ENCODE measurements around the gene VPS72.
"Not testable (repeated sequence)": the region's sequence is repeated elsewhere in the genome, so short reads cannot be mapped to it uniquely, and the experiment has no call there.

The VPS72 gene, protein sequence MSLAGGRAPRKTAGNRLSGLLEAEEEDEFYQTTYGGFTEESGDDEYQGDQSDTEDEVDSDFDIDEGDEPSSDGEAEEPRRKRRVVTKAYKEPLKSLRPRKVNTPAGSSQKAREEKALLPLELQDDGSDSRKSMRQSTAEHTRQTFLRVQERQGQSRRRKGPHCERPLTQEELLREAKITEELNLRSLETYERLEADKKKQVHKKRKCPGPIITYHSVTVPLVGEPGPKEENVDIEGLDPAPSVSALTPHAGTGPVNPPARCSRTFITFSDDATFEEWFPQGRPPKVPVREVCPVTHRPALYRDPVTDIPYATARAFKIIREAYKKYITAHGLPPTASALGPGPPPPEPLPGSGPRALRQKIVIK

DNA sequence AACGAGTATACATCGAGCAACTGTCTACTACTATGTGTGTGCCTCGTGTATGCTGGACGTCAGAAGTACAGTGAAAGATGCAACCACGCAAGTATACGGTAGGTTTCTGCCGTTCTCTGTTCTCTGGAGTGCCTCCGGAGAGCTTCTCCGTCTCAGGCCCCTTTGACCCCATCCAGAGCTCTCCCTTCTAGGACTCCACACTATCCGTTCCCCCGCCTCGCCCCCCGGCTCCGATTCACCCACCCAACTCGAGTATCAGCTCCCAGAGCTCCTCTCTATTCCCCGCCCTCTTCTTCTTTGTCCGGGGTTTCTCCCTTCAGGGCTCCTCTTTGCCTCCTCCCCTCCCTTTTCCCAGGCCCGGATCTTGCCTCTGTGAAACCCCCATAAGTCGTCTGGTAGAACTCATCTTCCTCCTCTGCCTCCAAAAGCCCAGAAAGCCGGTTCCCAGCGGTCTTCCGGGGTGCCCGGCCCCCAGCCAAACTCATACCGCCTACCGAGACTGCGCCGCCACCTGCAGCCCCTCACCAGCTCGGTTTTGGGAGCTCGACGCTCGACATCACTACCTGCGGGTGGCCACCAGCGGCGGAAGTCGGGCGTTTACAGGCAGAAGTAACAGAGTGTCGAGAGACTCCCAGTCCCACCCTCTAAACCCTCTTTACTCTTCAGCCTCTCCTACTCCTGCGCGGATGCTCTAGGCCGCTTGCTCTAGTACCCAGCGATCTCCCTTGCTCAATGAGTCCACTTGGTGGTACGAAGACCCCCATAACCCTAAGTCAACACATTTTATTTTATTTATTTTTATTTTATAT is at the start of gene VPS72:
Gene VPS72 (minus strand): TSS at position 561 of the 809 bp plus-strand sequence. CDS start 76 bp downstream, at position 485.
- H3K9ac ChIP-seq (ENCODE audit: low read length in 2 of 2), result peak within 1 kb of the TSS; percentile 86 to 90
- no peaks in the 10 kb centered on the region for H3K27me3 ChIP-seq (ENCODE audit: control insufficient read depth in 1 of 2, insufficient read depth in 2 of 2, low read length in 2 of 2)
- peak within 1 kb of the TSS; percentile 89 to 93 for H3K4me3 ChIP-seq (ENCODE audit: low read length in 2 of 2)
- peak within 1 kb of the TSS; percentile 76 for H3K27ac ChIP-seq (ENCODE audit: low read length)
- no peaks in the 10 kb centered on the region for H3K9me3 ChIP-seq (ENCODE audit: control insufficient read depth in 2 of 2, low read length in 2 of 2)
- H3K4me1 ChIP-seq (ENCODE audit: control insufficient read depth, insufficient read depth, low read length), result peaks cover 14% of the 10 kb centered on the region
- H3K36me3 ChIP-seq (ENCODE audit: control insufficient read depth in 2 of 2, insufficient read depth in 2 of 2, low read length in 2 of 2), result peaks cover 7 to 8% of the 10 kb centered on the region in 2 donors

DNA sequence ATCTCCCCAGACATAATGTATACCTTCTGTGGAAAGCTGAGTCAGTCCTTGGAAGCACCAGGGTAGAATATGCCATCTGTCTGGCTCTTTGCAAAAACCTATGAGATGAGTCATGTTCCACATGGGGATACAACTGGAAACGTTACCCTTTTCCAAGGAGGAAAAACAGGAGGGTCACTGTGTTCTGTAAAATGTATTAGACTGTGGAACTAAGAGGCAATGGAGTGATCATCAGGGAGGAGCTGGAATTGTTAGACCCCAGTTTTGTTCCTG is 48.4 kb upstream of the VPS72 start:
- no peaks in the 10 kb centered on the region for H3K27me3 ChIP-seq (ENCODE audit: control insufficient read depth in 1 of 2, insufficient read depth in 2 of 2, low read length in 2 of 2)
- H3K27ac ChIP-seq (ENCODE audit: low read length), result no peak overlapping the region
- H3K9me3 ChIP-seq (ENCODE audit: control insufficient read depth in 2 of 2, low read length in 2 of 2), result no peaks in the 10 kb centered on the region
- no peak overlapping the region for H3K9ac ChIP-seq (ENCODE audit: low read length in 2 of 2)
- no peaks in the 10 kb centered on the region for H3K4me1 ChIP-seq (ENCODE audit: control insufficient read depth, insufficient read depth, low read length)
- peaks cover 67% of the 10 kb centered on the region in 2 donors for H3K36me3 ChIP-seq (ENCODE audit: control insufficient read depth in 2 of 2, insufficient read depth in 2 of 2, low read length in 2 of 2)
- H3K4me3 ChIP-seq (ENCODE audit: low read length in 2 of 2), result no peak overlapping the region

DNA sequence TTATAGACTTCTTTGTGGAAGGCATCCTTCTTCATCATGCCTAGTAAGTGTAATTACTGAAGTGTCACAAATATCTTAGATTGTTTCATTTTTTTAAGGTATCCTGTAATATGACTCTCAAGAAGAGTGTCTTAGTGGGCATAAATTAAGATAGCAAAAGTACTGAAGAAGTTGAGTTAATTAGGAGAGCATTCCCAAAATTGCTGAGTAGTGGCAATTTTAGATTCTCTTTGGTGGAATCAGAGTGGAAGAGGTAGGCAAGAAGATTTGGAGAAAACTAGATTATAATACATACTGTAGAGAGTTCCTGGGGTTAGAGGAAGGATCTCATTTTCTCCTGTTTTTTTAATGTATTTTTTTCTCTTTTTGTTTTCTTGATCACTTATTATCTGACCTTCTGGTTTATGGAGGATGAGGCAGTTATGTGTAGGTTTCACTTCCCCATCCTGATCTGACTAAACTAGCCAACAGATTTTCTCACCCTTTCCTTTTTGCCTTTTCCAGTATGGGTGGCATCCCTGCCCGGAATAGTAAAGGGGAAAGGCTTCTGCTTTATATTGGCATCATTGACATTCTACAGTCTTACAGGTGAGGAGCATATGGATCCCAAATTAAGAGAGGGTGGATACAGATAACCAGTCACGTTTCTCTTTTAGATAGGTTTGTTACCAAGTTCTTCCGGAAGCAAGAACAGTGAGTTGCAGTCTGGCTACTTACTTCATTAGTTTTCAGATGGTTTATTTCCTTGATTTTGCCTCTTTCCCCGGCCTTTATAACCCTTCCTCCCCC is 47.9 kb upstream of the VPS72 start:
- Histone ChIP-seq H3K9me3 (ENCODE audit: control insufficient read depth in 2 of 2, low read length in 2 of 2) (no peaks in the 10 kb centered on the region), H3K4me1 (ENCODE audit: control insufficient read depth, insufficient read depth, low read length) (no peaks in the 10 kb centered on the region), H3K4me3 (ENCODE audit: low read length in 2 of 2) (no peak overlapping the region), H3K27ac (ENCODE audit: low read length) (no peak overlapping the region), H3K9ac (ENCODE audit: low read length in 2 of 2) (no peak overlapping the region), H3K27me3 (ENCODE audit: control insufficient read depth in 1 of 2, insufficient read depth in 2 of 2, low read length in 2 of 2) (no peaks in the 10 kb centered on the region), H3K36me3 (ENCODE audit: control insufficient read depth in 2 of 2, insufficient read depth in 2 of 2, low read length in 2 of 2) (peaks cover 63 to 64% of the 10 kb centered on the region in 2 donors)

DNA sequence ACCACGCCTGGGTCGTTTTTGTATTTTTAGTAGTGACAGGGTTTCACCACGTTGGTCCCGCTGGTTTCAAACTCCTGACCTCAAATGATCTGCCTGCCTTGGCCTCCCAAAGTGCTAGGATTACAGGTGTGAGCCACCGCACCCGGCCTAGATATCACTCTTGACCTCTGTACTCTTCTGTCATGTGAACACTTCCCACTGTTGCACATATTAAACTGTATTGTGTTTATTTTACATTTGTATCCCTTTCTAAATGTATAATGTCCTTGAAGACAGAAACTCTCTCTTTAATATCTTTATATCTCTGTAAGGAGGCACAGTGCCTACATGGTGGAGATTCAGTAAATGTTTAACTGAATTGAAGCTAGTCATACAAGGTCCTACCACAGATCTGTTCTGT is 45.2 kb upstream of the VPS72 start:
- H3K27me3 ChIP-seq (ENCODE audit: control insufficient read depth in 1 of 2, insufficient read depth in 2 of 2, low read length in 2 of 2), result no peaks in the 10 kb centered on the region
- peaks cover 67 to 69% of the 10 kb centered on the region in 2 donors for H3K36me3 ChIP-seq (ENCODE audit: control insufficient read depth in 2 of 2, insufficient read depth in 2 of 2, low read length in 2 of 2)
- no peak overlapping the region for H3K9ac ChIP-seq (ENCODE audit: low read length in 2 of 2)
- H3K4me1 ChIP-seq (ENCODE audit: control insufficient read depth, insufficient read depth, low read length), result no peaks in the 10 kb centered on the region
- H3K4me3 ChIP-seq (ENCODE audit: low read length in 2 of 2), result no peak overlapping the region
- no peaks in the 10 kb centered on the region for H3K9me3 ChIP-seq (ENCODE audit: control insufficient read depth in 2 of 2, low read length in 2 of 2)
- H3K27ac ChIP-seq (ENCODE audit: low read length), result no peak overlapping the region

DNA sequence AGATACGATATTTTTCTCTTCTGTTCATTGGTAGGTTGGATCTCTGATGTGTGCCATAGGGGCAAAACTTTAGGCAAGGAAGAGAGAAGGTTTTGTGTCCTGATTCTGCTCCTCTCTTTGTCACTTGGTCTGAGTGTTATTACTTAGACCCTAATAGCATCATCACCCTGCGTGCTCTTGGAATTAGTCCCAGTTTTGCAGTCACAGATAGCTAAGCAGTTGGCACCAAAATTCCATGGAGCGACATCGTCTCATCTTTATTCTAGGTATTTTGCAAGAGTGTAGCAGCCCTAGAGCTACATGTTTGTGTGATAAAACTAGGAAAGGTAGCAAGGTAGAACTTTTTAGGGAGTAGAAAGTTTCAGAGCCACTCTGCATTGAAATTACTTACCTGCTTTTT is 32.1 kb upstream of the VPS72 start:
- Histone ChIP-seq H3K9ac (ENCODE audit: low read length in 2 of 2) (no peak overlapping the region), H3K4me1 (ENCODE audit: control insufficient read depth, insufficient read depth, low read length) (no peaks in the 10 kb centered on the region), H3K9me3 (ENCODE audit: control insufficient read depth in 2 of 2, low read length in 2 of 2) (no peaks in the 10 kb centered on the region), H3K27me3 (ENCODE audit: control insufficient read depth in 1 of 2, insufficient read depth in 2 of 2, low read length in 2 of 2) (no peaks in the 10 kb centered on the region), H3K4me3 (ENCODE audit: low read length in 2 of 2) (no peak overlapping the region), H3K36me3 (ENCODE audit: control insufficient read depth in 2 of 2, insufficient read depth in 2 of 2, low read length in 2 of 2) (peaks cover 5 to 10% of the 10 kb centered on the region in 2 donors), H3K27ac (ENCODE audit: low read length) (no peak overlapping the region)

DNA sequence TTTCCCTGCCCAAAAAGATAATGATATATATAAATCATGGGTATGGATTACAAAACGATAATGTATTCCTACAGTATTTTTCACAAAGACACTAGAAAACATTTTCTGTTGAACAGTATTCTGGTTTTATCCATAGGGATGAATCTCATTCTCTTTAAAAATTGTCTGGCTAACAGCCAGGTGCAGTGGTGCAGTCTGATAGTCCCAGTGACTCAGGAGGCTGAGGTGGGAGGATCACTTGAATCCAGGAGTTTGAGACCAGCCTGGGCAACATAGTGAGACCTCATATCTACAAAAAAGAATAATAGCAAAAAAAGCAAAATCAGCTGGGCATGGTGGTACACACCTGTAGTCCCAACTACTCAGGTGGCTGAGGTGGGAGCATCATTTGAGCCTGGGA is 31.6 kb upstream of the VPS72 start:
- no peak overlapping the region for H3K9ac ChIP-seq (ENCODE audit: low read length in 2 of 2)
- H3K27ac ChIP-seq (ENCODE audit: low read length), result no peak overlapping the region
- H3K4me3 ChIP-seq (ENCODE audit: low read length in 2 of 2), result no peak overlapping the region
- H3K4me1 ChIP-seq (ENCODE audit: control insufficient read depth, insufficient read depth, low read length), result no peaks in the 10 kb centered on the region
- H3K36me3 ChIP-seq (ENCODE audit: control insufficient read depth in 2 of 2, insufficient read depth in 2 of 2, low read length in 2 of 2), result peaks cover 5 to 9% of the 10 kb centered on the region in 2 donors
- H3K27me3 ChIP-seq (ENCODE audit: control insufficient read depth in 1 of 2, insufficient read depth in 2 of 2, low read length in 2 of 2), result no peaks in the 10 kb centered on the region
- H3K9me3 ChIP-seq (ENCODE audit: control insufficient read depth in 2 of 2, low read length in 2 of 2), result no peaks in the 10 kb centered on the region

DNA sequence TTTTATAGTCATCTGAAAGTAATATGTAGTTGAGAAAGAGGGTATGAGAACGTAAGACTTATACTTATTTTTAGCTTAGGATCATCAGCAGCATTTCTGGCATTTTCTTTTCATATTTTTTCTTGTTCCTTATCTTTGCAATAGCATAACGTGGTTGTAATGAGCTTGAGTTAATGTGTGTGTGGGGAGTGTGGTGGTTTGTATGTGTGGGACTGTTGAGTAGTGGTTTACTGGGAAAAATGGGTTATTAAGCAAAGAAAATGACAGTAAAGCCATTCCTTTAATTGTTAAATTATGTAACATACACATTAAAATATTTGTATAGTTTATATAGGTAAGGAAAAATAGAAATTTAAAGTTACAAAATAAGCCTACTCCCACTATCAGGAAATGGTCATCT is 23.6 kb upstream of the VPS72 start:
- no peaks in the 10 kb centered on the region for H3K27me3 ChIP-seq (ENCODE audit: control insufficient read depth in 1 of 2, insufficient read depth in 2 of 2, low read length in 2 of 2)
- no peak overlapping the region for H3K9ac ChIP-seq (ENCODE audit: low read length in 2 of 2)
- H3K4me1 ChIP-seq (ENCODE audit: control insufficient read depth, insufficient read depth, low read length), result peaks cover 4% of the 10 kb centered on the region
- H3K4me3 ChIP-seq (ENCODE audit: low read length in 2 of 2), result no peak overlapping the region
- H3K27ac ChIP-seq (ENCODE audit: low read length), result no peak overlapping the region
- no peaks in the 10 kb centered on the region for H3K9me3 ChIP-seq (ENCODE audit: control insufficient read depth in 2 of 2, low read length in 2 of 2)
- H3K36me3 ChIP-seq (ENCODE audit: control insufficient read depth in 2 of 2, insufficient read depth in 2 of 2, low read length in 2 of 2), result peaks cover 0 to 3% of the 10 kb centered on the region in 2 donors

DNA sequence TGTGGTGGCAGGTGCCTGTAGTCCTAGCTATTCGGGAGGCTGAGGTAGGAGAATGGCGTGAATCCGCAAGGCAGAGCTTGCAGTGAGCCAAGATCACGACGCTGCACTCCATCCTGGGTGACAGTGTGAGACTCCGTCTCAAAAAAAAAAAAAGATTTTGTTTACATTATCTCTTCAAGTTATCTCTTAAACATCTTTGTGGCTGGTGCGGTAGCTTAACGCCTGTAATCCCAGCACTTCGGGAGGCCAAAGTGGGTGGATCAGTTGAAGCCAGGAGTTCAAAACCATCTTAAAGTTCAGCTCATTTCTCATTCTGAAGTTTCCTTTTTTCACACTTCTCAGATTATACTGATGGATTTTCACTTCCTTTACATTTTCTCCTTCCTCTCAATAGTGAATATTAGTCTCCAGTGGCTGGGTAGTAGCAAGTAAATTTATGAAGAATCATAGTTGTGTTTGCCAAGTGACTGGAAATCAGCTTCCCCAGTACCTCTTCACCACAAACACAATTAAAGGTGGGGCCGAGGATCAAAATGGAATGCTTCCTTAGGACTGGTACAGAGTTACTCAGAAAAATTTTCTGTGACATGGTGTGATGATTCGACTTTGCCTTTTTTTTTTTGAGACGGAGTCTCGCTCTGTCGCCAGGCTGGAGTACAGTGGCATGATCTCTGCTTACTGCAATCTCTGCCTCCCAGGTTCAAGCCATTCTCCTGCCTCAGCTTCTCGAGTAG is 22.1 kb upstream of the VPS72 start:
- H3K4me1 ChIP-seq (ENCODE audit: control insufficient read depth, insufficient read depth, low read length), result peaks cover 4% of the 10 kb centered on the region
- H3K9me3 ChIP-seq (ENCODE audit: control insufficient read depth in 2 of 2, low read length in 2 of 2), result no peaks in the 10 kb centered on the region
- no peaks in the 10 kb centered on the region for H3K27me3 ChIP-seq (ENCODE audit: control insufficient read depth in 1 of 2, insufficient read depth in 2 of 2, low read length in 2 of 2)
- H3K36me3 ChIP-seq (ENCODE audit: control insufficient read depth in 2 of 2, insufficient read depth in 2 of 2, low read length in 2 of 2), result peaks cover under 1 to 7% of the 10 kb centered on the region in 2 donors
- H3K4me3 ChIP-seq (ENCODE audit: low read length in 2 of 2), result no peak overlapping the region
- H3K27ac ChIP-seq (ENCODE audit: low read length), result no peak overlapping the region
- no peak overlapping the region for H3K9ac ChIP-seq (ENCODE audit: low read length in 2 of 2)

DNA sequence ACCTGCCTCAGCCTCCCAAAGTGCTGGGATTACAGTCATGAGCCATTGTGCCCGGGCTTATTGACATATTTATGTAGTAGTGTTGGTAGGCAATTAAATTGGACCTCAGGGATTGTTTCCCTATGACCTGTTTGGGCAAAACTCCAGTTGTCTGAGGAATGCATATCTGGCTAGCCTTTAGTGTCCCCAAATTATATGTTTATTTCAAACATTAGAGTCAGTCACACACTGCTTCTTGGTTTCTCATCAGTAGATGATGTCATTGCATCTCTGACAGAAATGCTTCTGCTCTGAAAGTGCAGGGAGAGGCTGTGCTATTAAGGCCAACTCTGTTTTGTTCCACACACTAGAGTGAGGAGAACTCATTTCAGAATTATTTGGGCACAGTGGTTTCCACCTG is 20.8 kb upstream of the VPS72 start:
- H3K27me3 ChIP-seq (ENCODE audit: control insufficient read depth in 1 of 2, insufficient read depth in 2 of 2, low read length in 2 of 2), result no peaks in the 10 kb centered on the region
- H3K4me3 ChIP-seq (ENCODE audit: low read length in 2 of 2), result no peak overlapping the region
- H3K4me1 ChIP-seq (ENCODE audit: control insufficient read depth, insufficient read depth, low read length), result peaks cover 4% of the 10 kb centered on the region
- H3K9ac ChIP-seq (ENCODE audit: low read length in 2 of 2), result no peak overlapping the region
- peaks cover 4 to 9% of the 10 kb centered on the region in 2 donors for H3K36me3 ChIP-seq (ENCODE audit: control insufficient read depth in 2 of 2, insufficient read depth in 2 of 2, low read length in 2 of 2)
- H3K9me3 ChIP-seq (ENCODE audit: control insufficient read depth in 2 of 2, low read length in 2 of 2), result no peaks in the 10 kb centered on the region
- no peak overlapping the region for H3K27ac ChIP-seq (ENCODE audit: low read length)

DNA sequence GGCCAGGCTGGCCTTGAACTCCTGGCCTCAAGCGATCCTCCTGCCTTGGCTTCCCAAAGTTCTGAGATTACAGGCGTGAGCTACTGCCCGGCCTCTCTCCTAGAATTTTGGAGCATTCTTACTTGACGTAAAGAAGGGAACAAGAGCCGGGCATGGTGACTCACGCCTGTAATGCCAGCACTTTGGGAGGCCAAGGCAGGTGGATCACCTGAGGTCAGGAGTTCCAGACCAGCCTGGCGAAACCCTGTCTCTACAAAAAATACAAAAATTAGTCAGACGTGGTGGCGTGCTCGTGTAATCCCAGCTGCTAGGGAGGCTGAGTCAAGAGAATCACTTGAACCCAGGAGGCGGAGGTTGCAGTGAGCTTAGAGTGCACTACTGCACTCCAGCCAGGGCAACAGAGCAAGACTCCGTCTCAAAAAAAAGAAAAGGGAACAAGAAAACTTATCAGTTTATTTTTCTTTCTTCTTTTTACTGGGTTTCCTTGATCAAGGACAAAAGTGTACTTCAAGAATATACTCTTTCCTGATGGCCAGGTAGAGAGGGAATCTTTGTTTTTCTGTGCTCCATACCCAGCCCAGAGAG is 15.5 kb upstream of the VPS72 start:
- H3K27ac ChIP-seq (ENCODE audit: low read length); H3K4me1 ChIP-seq (ENCODE audit: control insufficient read depth, insufficient read depth, low read length); H3K27me3 ChIP-seq (ENCODE audit: control insufficient read depth in 1 of 2, insufficient read depth in 2 of 2, low read length in 2 of 2); H3K9ac ChIP-seq (ENCODE audit: low read length in 2 of 2); H3K36me3 ChIP-seq (ENCODE audit: control insufficient read depth in 2 of 2, insufficient read depth in 2 of 2, low read length in 2 of 2); H3K9me3 ChIP-seq (ENCODE audit: control insufficient read depth in 2 of 2, low read length in 2 of 2); H3K4me3 ChIP-seq (ENCODE audit: low read length in 2 of 2): not testable (repeated sequence)

All from stomach smooth muscle (tissue), 2 donors.